Jurkat, Clone E6-1 (cell line): ENCODE data around the gene PSMD11. TPM values are rescaled to one million over a fixed set of nuclear protein-coding genes. Genes with fewer than 3 reads are reported as not detected.
"Not testable (repeated sequence)": the region's sequence is repeated elsewhere in the genome, so short reads cannot be mapped to it uniquely, and the experiment has no call there.

Experiments
- DNase-seq: peaks from one replicate; pipeline ENCODE4 v3.0.0-alpha.2; 2011; ENCODE audit warnings: low read depth, low spot score
- H3K4me3 ChIP-seq: 2 replicates; pipeline ENCODE4 v1.5.1; 2011; ENCODE audit warnings: mild to moderate bottlenecking, low read length, control low read depth, moderate library complexity
- polyA plus RNA-seq: library from polyadenylated mRNA; unstranded; fragments of >200 nt; gene quantifications from one replicate; pipeline ENCODE4 v1.2.1, GENCODE V29; 2012; ENCODE audit warnings: missing spikeins; ENCODE audit not compliant: insufficient read length, insufficient read depth

PSMD11 gene
- polyA plus RNA-seq: 158 TPM

DNA sequence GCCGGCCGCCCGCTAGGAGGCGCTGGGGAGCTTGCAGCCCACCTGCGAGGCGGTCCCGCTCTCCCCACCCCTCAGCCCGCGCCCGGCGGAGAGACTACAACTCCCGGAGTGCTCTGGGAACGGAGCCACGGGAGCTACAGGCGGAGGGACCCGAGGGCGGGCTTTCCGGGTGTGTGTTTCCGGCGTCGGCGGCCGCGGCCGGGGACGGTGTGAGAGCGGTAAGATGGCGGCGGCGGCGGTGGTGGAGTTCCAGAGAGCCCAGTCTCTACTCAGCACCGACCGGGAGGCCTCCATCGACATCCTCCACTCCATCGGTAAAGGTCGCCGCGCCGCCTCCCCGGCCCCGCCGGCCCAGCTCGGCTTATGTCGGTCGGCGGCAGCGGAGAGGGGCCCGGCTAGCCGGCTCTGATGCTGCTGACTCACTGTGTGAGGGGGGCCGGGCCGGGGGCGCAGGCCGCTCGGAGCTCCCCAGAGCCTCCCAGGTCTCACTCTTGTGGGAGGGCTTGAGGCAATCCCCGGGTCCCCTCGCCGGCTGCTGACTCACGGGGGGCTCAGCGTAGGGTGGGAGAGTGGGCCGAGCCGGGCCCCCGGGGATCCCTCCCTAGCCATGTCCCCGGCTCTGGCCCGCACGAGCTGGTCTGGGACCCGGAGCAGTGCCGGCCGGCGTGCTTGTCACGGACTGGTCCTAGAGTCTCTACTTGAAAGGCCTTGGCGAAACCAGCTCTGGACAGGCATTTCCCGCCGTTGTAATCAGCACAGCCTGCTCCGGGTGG is at the start of gene PSMD11:
PSMD11 (plus strand) TSS at position 210 of the 773 bp plus-strand sequence; CDS start at position 224, 14 bp downstream.
- H3K4me3 ChIP-seq: peak within 1 kb of the TSS; percentile 95
- peak; percentile 95 for DNase-seq

DNA sequence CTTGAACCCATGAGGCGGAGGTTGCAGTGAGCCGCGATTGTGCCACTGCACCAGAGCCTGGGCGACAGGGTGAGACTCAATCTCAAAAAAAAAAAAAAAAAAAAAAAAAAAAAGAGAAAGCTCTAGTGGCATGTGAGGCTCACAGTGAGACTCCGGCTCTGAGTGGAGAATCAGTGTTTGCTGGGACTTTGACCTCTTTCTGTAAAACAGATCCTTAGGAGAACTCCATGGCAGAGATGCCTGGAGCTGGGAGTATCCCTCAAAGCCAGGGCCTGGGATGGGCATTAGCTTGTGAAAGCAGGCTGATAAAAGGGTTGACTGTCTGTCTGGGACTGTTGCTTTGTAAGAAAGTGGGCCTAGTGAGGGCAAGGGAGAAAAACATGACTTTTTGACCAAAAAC is 48.0 kb upstream of the PSMD11 start:
- DNase-seq: no peak
- no peak overlapping the region for H3K4me3 ChIP-seq

DNA sequence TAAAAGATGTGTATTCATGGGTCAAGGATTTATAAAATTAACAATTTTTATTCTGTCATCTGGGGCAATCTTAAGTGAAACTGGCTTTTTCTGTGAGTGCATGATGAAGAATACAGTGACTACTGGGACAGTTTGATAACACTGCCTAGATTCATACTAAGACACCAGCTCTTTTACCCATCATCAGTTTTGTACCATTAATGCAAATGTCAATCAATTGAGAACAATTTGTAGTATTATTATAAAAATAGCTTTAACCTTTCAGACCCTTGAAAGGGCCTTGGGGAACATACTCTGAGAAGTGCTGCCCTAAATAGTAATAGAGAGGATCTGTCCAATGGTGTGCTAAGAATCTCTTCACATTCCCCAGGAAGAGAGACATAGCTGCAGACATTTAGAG is 45.4 kb upstream of the PSMD11 start:
- no peak for DNase-seq
- no peak overlapping the region for H3K4me3 ChIP-seq

DNA sequence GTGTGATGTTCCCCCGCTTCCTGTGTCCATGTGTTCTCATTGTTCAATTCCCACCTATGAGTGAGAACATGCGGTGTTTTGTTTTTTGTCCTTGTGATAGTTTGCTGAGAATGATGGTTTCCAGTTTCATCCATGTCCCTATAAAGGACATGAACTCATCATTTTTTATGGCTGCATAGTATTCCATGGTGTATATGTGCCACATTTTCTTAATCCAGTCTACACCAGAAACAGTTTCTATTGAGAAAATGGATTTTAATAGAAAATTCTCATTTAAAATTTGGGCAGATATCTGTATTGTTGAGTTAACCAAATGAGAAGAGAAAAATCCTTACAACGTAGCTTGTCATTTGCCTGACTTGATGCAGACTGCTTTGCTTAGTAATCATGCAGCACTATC is 34.2 kb upstream of the PSMD11 start:
- not testable (repeated sequence) for H3K4me3 ChIP-seq, DNase-seq

DNA sequence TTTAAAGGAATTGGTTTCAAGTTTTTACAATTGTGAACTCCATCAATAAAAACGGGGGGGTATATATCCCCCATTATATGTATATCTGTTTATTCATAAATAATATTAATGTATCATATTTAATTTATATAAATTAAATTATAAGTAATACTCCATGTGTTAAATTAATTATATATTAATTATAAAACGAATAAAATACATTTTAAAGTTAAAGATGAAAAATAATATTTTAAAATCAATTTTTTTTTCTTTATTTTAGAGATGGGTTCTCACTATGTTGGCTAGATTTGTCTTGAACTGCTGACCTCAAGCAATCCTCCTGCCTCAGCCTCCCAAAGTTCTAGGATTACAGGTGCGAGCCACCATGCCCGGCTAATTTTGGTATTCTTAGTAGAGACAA is 17.4 kb upstream of the PSMD11 start:
- H3K4me3 ChIP-seq: no peak overlapping the region
- DNase-seq: no peak

DNA sequence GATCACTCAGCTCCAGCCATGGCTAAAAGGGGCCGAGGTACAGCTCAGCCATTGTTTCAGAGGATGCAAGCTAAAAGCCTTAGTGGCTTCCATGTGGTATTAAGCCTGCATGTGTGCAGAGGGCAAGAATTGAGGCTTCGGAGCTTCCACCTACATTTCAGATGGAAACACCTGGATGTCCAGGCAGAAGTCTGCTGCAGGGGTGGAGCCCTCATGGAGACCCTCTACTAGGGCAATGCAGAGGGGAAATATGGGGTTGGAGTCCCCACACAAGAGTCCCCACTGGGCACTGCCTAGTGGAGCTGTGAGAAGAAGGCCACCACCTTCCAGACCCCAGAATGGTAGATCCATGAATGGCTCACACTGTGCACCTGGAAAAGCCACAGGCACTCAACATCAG is 14.7 kb upstream of the PSMD11 start:
- H3K4me3 ChIP-seq: no peak overlapping the region

DNA sequence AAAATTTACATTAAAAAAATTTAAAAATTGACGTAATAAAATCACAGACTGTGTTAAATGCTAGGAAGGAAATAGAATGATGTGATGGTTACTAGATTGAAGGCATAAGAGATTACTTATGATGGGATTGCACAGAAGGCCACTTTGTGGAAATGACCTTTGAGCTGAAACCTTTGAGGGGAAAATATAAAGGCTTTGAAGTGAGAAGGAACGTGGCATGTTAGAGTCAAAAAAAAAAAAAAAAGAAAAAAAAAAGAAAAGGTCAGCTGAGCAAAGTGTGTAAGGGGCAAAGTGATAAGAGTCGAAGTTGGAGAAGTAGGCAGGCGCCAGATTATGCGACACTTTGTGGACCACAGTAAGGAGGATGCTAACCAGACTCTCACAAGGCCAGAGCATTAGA is 3.6 kb upstream of the PSMD11 start:
- DNase-seq: no peak

More for the DNA sequence above, 14.7 kb upstream of the PSMD11 start:
- no peak for DNase-seq

DNA sequence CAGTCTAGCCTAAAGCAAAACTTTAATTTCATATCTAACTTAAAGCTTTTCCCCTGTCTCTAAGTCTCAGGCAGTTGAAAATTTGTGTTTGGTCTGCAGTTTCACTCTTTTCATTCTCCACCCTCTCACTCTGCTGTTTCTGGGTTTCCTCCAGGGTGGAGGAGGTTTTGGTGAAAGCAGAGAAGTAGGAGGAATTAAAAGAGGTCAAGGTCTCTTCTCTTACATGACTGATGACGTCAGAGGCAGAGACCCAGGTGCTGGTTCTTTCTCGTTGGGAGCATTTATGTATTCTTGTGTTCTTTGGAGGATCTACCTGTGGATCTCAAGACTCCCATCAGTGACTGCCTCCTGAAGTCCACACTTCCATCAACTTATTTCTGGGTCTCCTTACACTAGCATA is 2.4 kb upstream of the PSMD11 start:
- no peak overlapping the region for H3K4me3 ChIP-seq

More for the DNA sequence above, 3.6 kb upstream of the PSMD11 start:
- no peak overlapping the region for H3K4me3 ChIP-seq

DNA sequence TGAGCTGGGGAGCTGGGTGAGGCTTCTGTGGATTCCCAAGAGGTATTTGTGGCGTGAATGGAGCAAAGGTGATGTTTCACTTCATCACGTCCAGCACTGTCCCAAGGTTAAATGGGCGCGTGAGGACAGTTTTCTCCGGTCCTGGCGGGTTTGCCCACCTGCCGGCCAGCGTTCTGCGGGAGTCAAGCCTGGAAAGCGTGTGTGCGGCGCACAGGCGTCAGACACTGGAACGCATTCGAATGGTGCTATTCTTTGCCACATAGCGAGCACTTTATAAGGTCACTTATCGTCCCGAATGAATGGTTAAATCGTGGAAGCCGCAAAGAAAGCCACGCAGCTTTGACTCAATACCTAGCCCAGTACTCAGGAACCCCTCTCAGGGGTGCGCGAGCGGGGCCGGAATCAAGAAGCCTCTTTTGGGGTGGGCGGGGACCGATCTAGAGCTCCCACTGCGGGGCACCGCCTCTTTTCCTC is 446 bp upstream of the PSMD11 start:
- H3K4me3 ChIP-seq: peak overlapping the region; percentile 53
- DNase-seq: no peak

More for the DNA sequence above, 2.4 kb upstream of the PSMD11 start:
- no peak for DNase-seq

DNA sequence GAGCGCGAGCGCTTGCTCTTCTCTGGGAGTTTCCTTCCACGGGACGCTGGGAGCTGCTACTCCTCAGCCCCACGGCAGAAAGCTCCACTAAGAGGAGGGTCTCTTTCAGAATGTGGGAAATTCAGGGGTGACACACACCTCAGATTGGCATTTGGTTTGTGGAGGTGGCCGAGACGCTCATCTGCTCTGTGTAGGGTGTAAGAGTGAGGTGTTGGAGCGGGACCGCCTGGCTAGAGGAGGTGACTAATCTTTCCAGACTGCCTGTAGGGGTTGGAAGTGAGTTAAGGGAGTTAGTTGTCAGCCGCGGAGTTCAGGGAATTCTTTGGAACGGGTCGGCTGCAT is 735 bp downstream of the PSMD11 start:
- H3K4me3 ChIP-seq: peak overlapping the region; percentile 95
- no peak for DNase-seq

DNA sequence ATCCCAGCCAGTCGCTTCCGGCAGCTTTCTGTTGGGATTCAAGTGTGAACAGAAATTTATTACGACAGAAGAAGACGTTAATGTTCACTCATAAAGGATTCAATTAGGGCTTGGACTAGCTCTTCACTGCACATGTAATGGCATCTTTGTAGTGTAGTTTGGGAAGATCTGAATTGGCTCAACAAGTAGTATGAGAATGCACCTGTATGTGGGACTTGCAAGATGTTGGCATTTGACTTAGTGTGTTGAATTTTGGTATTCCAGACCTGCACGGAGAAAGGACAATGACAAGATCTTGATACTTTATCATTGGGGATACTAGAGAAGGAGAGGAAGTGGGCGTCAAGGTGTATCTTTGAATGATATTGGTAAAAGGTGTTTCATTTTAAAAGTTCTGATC is 1.2 kb downstream of the PSMD11 start:
- no peak for DNase-seq
- peak overlapping the region; percentile 95 for H3K4me3 ChIP-seq

DNA sequence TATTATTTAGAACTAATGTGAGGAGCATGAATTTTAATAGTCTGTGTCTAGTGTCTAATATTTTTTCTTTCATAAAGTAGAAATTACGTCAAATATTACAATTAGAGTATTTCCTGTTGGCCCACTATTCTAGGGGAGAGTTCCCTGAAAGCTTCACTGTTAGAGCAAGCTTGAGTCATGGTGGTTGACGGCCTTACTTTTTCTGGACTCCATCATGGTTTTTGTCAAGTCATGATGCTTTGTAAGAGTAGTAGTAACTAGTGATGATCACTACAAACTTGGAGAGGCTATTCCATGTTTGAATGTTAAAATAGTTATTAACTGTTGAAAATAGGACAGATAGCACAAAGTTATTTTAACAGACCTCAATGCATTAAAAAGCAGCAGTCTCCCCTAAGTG is 1.7 kb downstream of the PSMD11 start:
- H3K4me3 ChIP-seq: peak overlapping the region; percentile 95
- DNase-seq: no peak

DNA sequence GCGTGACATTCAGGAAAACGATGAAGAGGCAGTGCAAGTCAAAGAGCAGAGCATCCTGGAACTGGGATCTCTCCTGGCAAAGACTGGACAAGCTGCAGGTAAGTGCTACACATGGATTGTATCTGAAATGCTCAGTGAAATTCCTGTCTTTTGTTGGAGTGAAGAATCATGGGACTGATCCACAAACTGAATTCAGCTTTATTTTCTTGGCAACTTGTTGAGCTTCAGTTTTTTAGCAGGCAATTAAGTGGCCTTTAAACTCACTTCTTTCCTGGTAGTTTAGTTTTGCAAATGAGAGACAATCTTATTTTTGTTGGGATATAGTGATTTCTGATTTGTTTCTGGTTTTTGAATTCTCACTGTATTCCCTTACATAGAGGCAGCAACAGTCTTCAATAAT is 2.6 kb downstream of the PSMD11 start:
- no peak for DNase-seq

DNA sequence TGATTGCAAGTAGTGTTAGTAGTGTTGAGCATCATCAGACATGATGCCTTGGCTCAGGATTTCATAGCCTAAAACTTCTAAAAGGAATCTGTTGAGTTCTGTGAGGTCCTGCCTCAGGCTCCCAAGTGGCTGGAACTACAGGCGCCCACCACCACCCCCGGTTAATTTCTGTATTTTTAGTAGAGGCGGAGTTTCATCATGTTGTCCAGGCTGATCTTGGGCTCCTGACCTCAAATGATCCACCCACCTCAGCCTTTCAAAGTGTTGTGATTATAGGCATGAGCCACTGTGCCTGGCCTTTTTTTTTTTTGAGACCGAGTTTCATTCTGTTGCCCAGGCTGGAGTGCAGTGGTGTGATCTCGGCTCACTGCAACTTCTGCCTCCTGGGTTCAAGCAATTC is 5.7 kb downstream of the PSMD11 start:
- no peak overlapping the region for H3K4me3 ChIP-seq

More for the DNA sequence above, 2.6 kb downstream of the PSMD11 start:
- no peak overlapping the region for H3K4me3 ChIP-seq

DNA sequence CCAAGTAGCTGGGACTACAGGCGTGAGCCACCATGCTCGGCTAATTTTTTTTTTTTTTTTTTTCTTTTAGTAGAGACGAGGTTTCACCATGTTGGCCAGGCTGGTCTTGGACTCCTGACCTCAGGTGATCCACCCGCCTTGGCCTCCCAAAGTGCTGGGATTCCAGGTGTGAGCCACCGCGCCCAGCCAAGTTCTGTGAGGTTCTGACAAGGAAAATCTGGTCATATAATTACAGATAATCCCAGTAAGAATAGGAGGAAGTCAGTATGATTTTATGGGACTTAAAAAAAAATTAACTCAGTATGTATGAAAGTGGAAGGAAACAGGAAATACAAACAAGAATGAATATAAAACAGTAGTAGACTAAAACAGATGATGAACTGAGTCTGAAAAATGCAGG is 6.1 kb downstream of the PSMD11 start:
- H3K4me3 ChIP-seq, DNase-seq: not testable (repeated sequence)

More for the DNA sequence above, 5.7 kb downstream of the PSMD11 start:
- DNase-seq: no peak

DNA sequence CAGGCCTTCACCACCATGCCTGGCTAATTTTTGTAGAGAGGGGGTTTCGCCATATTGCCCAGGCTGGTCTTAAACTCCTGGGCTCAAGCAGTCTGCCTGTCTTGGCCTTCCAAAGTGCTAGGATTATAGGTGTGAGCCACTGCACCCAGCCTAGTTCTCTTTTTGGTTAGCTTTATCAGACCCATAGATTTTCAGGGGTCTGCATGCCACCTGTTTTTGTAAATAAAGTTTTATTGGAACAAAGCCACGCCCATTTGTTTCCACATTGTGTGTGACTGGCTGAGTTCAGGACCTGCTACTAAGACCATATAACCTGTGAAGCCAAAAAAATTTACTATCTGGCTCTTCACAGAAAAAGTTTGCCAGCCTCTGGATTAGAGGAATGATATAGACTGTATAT is 7.6 kb downstream of the PSMD11 start:
- DNase-seq: no peak
- H3K4me3 ChIP-seq: no peak overlapping the region

DNA sequence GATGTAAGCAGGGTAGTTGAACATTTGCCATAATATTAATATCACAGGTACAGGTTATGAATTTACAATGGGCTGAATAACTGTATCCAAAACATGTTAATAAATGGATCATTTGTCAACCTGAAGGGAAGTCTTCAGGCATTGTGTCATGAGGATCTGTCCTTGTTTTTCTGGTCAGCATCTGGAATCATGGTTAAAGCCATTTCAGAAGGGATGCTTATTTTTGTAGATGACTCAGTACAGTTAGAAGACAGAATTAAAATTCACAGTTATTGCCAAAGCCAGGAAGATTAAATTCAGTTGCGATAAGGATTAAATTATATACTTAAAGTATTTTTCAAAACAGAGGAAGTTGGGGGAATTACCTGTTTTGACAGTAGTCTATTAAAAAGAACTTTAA is 8.0 kb downstream of the PSMD11 start:
- DNase-seq: no peak
- H3K4me3 ChIP-seq: no peak overlapping the region

DNA sequence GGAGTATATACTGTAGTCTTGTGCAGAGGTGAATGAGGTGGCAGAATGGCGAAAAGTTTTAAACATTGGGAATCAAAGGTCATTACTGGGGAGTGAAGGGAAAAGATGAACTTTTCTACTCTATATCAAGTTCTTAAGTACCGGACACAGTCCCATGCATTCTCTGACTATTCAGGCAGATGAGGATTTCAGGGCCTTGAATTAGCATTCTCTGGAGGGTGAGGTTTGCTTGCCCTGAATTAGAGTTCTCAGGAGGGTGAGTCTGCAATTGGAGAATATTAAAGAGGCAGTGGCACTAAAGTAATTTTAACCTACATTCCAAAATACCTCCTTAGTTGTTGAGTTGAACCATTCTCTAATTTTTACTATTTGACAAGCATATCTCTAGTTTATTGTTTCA is 9.1 kb downstream of the PSMD11 start:
- H3K4me3 ChIP-seq: no peak overlapping the region
- no peak for DNase-seq

DNA sequence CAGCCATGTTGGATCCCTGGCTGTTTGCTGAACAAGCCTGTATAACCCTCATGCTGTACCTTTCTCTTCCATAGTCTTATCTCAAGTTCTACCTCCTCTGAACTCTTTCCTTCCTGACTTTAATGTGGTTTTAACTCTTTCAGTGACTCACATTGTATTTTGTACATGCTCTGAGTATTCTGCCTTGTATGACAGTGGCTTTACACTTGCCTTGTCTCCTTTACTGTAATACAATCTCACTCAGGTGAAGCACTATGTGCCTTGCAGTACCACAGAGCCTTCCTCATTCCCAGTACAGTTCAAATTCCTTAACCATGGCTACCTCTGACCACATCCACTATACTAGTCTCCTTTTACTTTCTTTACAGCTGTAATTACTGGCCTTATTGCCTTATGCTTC is 14.1 kb downstream of the PSMD11 start:
- DNase-seq: peak; percentile 86
- no peak overlapping the region for H3K4me3 ChIP-seq

DNA sequence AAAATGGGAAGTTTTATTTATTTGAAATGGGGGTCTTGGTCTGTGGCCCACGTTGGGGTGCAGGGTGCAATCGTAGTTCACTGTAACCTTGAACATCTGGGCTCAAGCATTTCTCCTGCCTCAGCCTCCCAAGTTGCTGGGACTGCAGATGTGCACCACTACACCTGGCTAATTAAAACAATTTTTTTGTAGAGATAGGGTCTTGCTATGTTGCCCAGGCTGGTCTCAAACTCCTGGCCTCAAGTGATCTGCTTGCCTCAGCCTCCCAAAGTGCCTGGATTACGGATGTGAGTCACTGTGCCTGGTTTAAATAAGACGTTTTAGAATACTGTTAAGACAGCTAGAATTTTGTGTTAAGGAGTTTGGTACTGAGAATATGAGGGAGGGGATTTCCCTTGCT is 15.7 kb downstream of the PSMD11 start:
- no peak overlapping the region for H3K4me3 ChIP-seq
- DNase-seq: no peak

DNA sequence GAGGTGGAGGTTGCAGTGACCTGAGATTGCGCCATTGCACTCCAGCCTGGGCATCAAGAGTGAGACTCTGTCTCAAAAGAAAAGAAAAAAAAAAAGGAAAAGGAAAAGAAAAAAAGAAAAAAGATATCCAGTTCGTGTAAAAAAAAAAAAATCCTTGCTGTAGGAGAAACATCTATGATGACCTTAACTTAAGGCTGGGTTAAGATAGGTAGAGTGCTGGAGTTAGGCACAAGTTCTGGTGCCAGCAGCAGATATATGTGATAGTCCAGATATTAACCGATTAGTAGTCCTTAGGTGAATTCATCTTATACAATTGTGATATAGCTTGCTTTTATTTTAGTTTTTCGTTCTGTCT is 17.2 kb downstream of the PSMD11 start:
- no peak for DNase-seq
- H3K4me3 ChIP-seq: no peak overlapping the region
